GM10266 (cell line): ENCODE measurements around the gene ABHD5.

ENCODE experiments used
- DNase-seq: peaks from one replicate; pipeline ENCODE4 v3.0.0; 2012; ENCODE audit errors: extremely low spot score
- CTCF ChIP-seq: IDR thresholded peaks from 2 replicates; pipeline ENCODE4 v1.5.1; 2012; ENCODE audit warnings: mild to moderate bottlenecking, low read depth; ENCODE audit not compliant: control insufficient read depth, insufficient read depth; ENCODE audit errors: missing control alignments

Gene ABHD5

DNA sequence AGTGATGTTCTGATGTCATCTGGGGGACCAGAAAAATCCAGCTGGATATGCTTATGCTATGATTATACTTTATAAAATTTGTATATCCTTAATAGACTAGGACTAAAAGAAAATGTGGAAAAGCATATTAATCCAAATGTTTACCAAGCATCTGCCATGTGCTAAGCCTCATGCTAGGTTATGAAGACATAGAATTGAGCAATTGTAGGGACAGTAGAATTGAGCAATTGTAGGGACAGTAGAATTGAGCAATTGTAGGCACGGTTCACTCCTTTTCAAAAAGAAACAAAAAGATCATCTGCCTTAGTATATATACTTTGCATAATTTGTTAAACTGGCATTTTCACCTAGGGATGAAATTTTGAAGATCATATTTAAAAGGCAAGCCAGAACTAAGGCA is 18.3 kb downstream of the ABHD5 start:
- TF ChIP-seq CTCF: no peak
- no peak for DNase-seq

DNA sequence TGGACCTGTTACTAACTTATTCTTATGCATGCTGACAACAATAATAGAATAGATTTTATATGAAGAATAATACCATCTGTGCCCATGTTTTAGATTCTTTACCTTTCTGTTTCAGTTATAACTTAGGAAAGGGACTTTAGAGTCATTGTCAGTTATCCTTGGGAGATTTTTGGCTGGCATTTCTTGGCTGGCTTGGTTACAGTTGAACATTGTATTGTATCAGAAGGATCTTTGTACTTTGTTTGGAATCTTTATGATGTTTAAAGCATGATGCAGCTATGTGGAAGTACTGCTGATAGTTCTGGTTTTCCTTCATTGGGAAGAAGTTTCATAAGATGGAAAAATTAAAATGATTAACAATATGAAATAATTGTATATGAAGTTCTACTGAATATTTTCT is 19.9 kb downstream of the ABHD5 start:
- DNase-seq: no peak
- no peak for TF ChIP-seq CTCF

- no peak for DNase-seq
Observed at GRCh38 chr3:43718296-43718695, 27.6 kb downstream of the ABHD5 start.

DNA sequence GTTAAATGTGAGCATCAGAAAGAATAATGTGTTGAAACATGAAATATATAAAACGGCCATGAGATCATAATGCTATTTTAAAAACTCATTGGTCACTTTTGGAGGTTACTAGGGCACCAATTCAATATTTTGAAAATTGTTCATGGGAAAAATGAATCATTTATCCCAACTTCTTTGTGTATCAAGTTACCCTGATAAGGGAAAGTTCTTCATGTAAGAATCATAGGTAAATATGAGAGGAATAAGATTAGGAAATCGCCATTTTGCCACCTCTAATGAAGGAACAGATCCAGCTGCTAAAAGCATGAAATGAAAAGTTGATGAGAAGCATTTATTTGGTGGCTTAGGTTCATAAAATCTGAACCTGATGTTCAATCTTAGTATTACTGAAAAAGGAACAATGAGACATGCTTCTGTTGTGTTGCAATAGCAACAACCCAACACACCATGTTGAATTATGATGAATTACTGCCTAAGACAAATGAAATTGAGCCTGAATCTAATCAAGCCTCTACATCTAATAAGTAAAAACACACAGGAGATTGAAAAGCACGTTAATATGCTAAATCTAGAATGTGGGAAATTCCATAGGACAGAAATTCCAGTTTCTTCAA is 32.5 kb downstream of the ABHD5 start:
- DNase-seq: no peak
- no peak for TF ChIP-seq CTCF

More at GRCh38 chr3:43718296-43718695, 27.6 kb downstream of the ABHD5 start:
- TF ChIP-seq CTCF: no peak

- no peak for TF ChIP-seq CTCF
- DNase-seq: no peak
Observed at GRCh38 chr3:43726521-43726920, 35.8 kb downstream of the ABHD5 start.

DNA sequence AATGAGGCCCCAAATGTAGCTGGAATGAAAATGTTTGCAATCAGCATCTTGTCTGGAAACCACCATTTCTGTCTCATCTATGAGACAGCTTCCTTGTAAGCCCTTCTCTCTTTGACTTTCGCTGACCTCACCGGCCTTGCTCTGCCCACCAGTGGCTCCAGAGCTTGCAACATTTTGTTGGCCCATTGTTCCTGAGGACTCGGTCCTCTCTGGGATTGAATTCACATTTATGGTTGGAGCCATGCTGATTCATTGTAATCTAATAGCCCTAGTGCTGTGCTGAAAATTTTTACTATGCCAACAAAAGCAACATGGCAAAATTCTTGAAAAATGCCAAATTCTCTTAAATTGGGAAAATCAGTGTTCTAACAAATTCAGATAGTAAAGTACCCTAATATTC is 37.2 kb downstream of the ABHD5 start:
- no peak for DNase-seq
- no peak for TF ChIP-seq CTCF

DNA sequence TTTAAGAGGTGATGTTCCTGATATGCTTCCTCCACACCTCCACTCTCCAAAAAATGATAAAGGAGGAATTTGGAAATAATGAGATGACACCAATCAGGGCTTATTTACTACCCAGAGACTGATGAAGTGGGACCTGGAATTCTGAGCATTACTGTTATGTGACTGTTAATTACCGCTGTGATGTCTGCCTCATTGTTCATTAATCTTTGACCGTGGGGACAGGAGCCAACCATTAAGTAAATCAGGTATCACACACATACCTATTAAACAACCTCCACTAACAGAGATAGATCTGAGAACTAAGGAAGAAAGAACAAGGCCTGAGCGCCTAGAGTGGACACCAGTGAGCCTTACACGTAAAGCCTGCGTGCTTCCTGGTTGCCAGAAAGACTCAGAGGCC is 37.7 kb downstream of the ABHD5 start:
- DNase-seq: no peak
- no peak for TF ChIP-seq CTCF
